Ishikawa (cell line): Measurements from ENCODE around the gene MAGEB17.

Experiments
- FOXM1 ChIP-seq: IDR thresholded peaks from 2 replicates; pipeline ENCODE4 v1.6.1; 2012; ENCODE audit warnings: low read depth, borderline replicate concordance
- ZBTB7A ChIP-seq: IDR thresholded peaks from 2 replicates; pipeline ENCODE4 v1.6.1; 2012; ENCODE audit warnings: low read depth
- TF ChIP-seq, protein P1 (sequence below): IDR thresholded peaks from 2 replicates; pipeline ENCODE4 v1.6.1; 2012

DNA sequence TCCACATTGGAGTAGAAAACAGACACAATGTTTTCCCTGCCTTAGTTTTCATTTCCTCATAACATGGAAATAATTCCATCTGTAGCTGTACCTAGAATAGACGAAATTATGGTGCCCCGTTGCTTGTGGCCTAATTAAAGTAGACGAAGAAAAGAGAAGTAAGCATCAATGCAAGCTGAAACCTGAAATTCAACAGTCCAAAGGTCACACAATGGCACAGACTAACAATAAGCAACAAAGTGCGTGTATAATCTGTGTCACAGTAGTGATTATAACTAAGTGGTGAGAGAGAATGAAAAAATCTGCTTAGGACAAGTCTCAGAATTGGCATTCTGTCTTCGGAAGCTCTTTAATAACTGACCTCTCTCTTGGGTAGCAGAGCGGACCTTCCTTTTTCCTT lies 24.3 kb downstream of the MAGEB17 start:
- no peak for TF ChIP-seq FOXM1
- no peak for TF ChIP-seq ZBTB7A
- TF ChIP-seq, protein P1, sequence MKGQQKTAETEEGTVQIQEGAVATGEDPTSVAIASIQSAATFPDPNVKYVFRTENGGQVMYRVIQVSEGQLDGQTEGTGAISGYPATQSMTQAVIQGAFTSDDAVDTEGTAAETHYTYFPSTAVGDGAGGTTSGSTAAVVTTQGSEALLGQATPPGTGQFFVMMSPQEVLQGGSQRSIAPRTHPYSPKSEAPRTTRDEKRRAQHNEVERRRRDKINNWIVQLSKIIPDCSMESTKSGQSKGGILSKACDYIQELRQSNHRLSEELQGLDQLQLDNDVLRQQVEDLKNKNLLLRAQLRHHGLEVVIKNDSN, result no peak
